Stimulated activated CD4-positive, alpha-beta T cell treated with anti-CD3 and anti-CD28 coated beads, Interleukin-15, amount 100 ng/mL, for 24 hours (primary cell): ENCODE results near the gene ASB7.
A peak's percentile ranks its signal among the peaks of the same experiment; 100 is the strongest.
"Not testable (repeated sequence)": the region's sequence is repeated elsewhere in the genome, so short reads cannot be mapped to it uniquely, and the experiment has no call there.

ENCODE experiments used
- DNase-seq: peaks from one replicate; pipeline ENCODE4 v3.0.0-alpha.2; 2020

Gene ASB7

GRCh38 chr15:100602064-100602822 lies at the start of gene ASB7, which contains the start of gene LINS1:
Gene ASB7 (plus strand): TSS chr15:100602589. CDS start chr15:100612217, 9,628 bp downstream.
Gene LINS1 (minus strand): TSS chr15:100602184. CDS start chr15:100580842, 21,342 bp downstream.
- DNase-seq, result peak; percentile 99

- no peak for DNase-seq
These were observed 48.9 kb upstream of the ASB7 start for GRCh38 chr15:100553468-100553867.

- DNase-seq, result no peak
These were observed 43.6 kb upstream of the ASB7 start for GRCh38 chr15:100558771-100559254.

- DNase-seq, result no peak
These were observed 43.1 kb upstream of the ASB7 start for GRCh38 chr15:100559330-100559729.

- no peak for DNase-seq
These were observed 42.1 kb upstream of the ASB7 start for GRCh38 chr15:100560323-100560722.

GRCh38 chr15:100565591-100565990 lies 36.8 kb upstream of the ASB7 start:
- no peak for DNase-seq

- DNase-seq, result no peak
These were observed 35.4 kb upstream of the ASB7 start for GRCh38 chr15:100566850-100567628.

- DNase-seq, result no peak
These were observed 33.0 kb upstream of the ASB7 start for GRCh38 chr15:100569391-100569790.

GRCh38 chr15:100570275-100570674 lies 32.1 kb upstream of the ASB7 start:
- no peak for DNase-seq

GRCh38 chr15:100570735-100571313 lies 31.6 kb upstream of the ASB7 start:
- no peak for DNase-seq

- DNase-seq, result no peak
These were observed 30.7 kb upstream of the ASB7 start for GRCh38 chr15:100571592-100572167.

- no peak for DNase-seq
These were observed 29.9 kb upstream of the ASB7 start for GRCh38 chr15:100572362-100572983.

- DNase-seq, result no peak
These were observed 28.9 kb upstream of the ASB7 start for GRCh38 chr15:100573526-100573925.

- DNase-seq, result no peak
These were observed 22.0 kb upstream of the ASB7 start for GRCh38 chr15:100580414-100580813.

GRCh38 chr15:100588638-100589242 lies 13.6 kb upstream of the ASB7 start:
- no peak for DNase-seq

- DNase-seq, result not testable (repeated sequence)
These were observed 11.2 kb upstream of the ASB7 start for GRCh38 chr15:100591163-100591562.

GRCh38 chr15:100591835-100592234 lies 10.6 kb upstream of the ASB7 start:
- no peak for DNase-seq

GRCh38 chr15:100592898-100593297 lies 9.5 kb upstream of the ASB7 start:
- DNase-seq, result no peak

- DNase-seq, result no peak
These were observed 9.0 kb upstream of the ASB7 start for GRCh38 chr15:100593431-100593830.

- no peak for DNase-seq
These were observed 6.4 kb upstream of the ASB7 start for GRCh38 chr15:100595964-100596363.

- peak; percentile 95 for DNase-seq
These were observed 5.6 kb upstream of the ASB7 start for GRCh38 chr15:100596792-100597191.

GRCh38 chr15:100597862-100598261 lies 4.5 kb upstream of the ASB7 start:
- DNase-seq, result no peak
